ENCODE data around the gene SMIM33. TPM values are rescaled to one million over a fixed set of nuclear protein-coding genes. Genes with fewer than 3 reads are reported as not detected.

Gene SMIM33
- total and polyA plus RNA-seq, 9 of the 15 experiments (the other 6 are each of a cell fraction or from before 2014, with no cell fraction given): not detected

DNA sequence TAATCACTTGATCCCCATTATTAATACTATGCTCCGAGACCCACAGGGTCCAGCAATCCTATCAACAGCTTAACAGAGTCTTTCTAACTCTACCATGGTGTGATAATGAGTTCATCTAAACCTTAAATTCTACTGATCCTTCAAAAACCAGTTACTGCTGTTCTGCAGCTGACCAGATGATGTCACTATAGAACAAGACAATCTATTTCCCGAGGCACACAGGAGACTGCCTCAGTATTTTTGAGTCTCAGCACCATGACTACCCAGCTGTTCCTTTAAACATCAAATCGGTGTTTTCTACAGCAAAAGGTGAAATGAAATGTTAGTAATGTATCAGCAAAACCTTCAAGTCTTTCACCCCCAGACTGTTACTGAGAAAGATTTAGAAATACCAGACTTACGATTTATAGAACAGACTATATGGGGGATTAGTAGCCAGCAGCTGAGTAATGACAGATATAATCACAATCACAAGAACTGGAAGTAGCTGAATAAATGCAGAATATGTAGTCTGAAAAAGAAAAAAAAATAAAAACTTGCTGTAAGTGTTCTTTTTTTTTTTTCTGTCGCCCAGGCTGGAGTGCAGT, 48.4 kb upstream of the SMIM33 start (continued):
- TF ChIP-seq RUNX1 (IDR thresholded peaks at IDR 0.05; ENCODE audit: low read depth) (no peak), SMAD1 (IDR thresholded peaks at IDR 0.05; ENCODE audit: low read depth, low read length, partially characterized antibody) (no peak), SOX6 (IDR thresholded peaks at IDR 0.05) (0 out of 2 replicates have a peak, but pooled peaks have one; percentile 18), TGIF2 (CRISPR knock-in tag; IDR thresholded peaks at IDR 0.05) (no peak), GATAD2A (IDR thresholded peaks at IDR 0.05) (no peak), ETV6 (IDR thresholded peaks at IDR 0.05; ENCODE audit: borderline replicate concordance in 1 of 2, low read depth in 2 of 2, low read length in 1 of 2) (no peak), ETV6 (CRISPR knock-in tag; IDR thresholded peaks at IDR 0.05; ENCODE audit: borderline replicate concordance) (no peak), FOSL1 (tag; conservative IDR thresholded peaks at IDR 0.05) (no peak), SAFB (IDR thresholded peaks at IDR 0.05; ENCODE audit: borderline replicate concordance, low read depth, low read length) (no peak), HSF4 (CRISPR knock-in tag; IDR thresholded peaks at IDR 0.05; ENCODE audit: borderline replicate concordance) (no peak), RBM17 (IDR thresholded peaks at IDR 0.05; ENCODE audit: borderline replicate concordance, low read depth, low read length) (no peak), ZNF253 (CRISPR knock-in tag; conservative IDR thresholded peaks at IDR 0.05) (no peak), CAMTA2 (CRISPR knock-in tag; conservative IDR thresholded peaks at IDR 0.05) (no peak)
- TF ChIP-seq, protein P1, sequence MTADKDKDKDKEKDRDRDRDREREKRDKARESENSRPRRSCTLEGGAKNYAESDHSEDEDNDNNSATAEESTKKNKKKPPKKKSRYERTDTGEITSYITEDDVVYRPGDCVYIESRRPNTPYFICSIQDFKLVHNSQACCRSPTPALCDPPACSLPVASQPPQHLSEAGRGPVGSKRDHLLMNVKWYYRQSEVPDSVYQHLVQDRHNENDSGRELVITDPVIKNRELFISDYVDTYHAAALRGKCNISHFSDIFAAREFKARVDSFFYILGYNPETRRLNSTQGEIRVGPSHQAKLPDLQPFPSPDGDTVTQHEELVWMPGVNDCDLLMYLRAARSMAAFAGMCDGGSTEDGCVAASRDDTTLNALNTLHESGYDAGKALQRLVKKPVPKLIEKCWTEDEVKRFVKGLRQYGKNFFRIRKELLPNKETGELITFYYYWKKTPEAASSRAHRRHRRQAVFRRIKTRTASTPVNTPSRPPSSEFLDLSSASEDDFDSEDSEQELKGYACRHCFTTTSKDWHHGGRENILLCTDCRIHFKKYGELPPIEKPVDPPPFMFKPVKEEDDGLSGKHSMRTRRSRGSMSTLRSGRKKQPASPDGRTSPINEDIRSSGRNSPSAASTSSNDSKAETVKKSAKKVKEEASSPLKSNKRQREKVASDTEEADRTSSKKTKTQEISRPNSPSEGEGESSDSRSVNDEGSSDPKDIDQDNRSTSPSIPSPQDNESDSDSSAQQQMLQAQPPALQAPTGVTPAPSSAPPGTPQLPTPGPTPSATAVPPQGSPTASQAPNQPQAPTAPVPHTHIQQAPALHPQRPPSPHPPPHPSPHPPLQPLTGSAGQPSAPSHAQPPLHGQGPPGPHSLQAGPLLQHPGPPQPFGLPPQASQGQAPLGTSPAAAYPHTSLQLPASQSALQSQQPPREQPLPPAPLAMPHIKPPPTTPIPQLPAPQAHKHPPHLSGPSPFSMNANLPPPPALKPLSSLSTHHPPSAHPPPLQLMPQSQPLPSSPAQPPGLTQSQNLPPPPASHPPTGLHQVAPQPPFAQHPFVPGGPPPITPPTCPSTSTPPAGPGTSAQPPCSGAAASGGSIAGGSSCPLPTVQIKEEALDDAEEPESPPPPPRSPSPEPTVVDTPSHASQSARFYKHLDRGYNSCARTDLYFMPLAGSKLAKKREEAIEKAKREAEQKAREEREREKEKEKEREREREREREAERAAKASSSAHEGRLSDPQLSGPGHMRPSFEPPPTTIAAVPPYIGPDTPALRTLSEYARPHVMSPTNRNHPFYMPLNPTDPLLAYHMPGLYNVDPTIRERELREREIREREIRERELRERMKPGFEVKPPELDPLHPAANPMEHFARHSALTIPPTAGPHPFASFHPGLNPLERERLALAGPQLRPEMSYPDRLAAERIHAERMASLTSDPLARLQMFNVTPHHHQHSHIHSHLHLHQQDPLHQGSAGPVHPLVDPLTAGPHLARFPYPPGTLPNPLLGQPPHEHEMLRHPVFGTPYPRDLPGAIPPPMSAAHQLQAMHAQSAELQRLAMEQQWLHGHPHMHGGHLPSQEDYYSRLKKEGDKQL (CRISPR knock-in tag; IDR thresholded peaks at IDR 0.05; ENCODE audit: borderline replicate concordance): no peak
- TF ChIP-seq, protein P2, sequence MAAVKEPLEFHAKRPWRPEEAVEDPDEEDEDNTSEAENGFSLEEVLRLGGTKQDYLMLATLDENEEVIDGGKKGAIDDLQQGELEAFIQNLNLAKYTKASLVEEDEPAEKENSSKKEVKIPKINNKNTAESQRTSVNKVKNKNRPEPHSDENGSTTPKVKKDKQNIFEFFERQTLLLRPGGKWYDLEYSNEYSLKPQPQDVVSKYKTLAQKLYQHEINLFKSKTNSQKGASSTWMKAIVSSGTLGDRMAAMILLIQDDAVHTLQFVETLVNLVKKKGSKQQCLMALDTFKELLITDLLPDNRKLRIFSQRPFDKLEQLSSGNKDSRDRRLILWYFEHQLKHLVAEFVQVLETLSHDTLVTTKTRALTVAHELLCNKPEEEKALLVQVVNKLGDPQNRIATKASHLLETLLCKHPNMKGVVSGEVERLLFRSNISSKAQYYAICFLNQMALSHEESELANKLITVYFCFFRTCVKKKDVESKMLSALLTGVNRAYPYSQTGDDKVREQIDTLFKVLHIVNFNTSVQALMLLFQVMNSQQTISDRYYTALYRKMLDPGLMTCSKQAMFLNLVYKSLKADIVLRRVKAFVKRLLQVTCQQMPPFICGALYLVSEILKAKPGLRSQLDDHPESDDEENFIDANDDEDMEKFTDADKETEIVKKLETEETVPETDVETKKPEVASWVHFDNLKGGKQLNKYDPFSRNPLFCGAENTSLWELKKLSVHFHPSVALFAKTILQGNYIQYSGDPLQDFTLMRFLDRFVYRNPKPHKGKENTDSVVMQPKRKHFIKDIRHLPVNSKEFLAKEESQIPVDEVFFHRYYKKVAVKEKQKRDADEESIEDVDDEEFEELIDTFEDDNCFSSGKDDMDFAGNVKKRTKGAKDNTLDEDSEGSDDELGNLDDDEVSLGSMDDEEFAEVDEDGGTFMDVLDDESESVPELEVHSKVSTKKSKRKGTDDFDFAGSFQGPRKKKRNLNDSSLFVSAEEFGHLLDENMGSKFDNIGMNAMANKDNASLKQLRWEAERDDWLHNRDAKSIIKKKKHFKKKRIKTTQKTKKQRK (IDR thresholded peaks at IDR 0.05; ENCODE audit: borderline replicate concordance, low read depth, low read length): no peak
- TF ChIP-seq, protein P3, sequence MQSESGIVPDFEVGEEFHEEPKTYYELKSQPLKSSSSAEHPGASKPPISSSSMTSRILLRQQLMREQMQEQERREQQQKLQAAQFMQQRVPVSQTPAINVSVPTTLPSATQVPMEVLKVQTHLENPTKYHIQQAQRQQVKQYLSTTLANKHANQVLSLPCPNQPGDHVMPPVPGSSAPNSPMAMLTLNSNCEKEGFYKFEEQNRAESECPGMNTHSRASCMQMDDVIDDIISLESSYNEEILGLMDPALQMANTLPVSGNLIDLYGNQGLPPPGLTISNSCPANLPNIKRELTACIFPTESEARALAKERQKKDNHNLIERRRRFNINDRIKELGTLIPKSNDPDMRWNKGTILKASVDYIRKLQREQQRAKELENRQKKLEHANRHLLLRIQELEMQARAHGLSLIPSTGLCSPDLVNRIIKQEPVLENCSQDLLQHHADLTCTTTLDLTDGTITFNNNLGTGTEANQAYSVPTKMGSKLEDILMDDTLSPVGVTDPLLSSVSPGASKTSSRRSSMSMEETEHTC (IDR thresholded peaks at IDR 0.05): no peak

All from K562 (cell line).